ENCODE results near the gene LRMDA. TPM values are rescaled to one million over a fixed set of nuclear protein-coding genes. Genes with fewer than 3 reads are reported as not detected.

LRMDA gene
- total RNA-seq, 4 donors from 2014 or later, result 0.76 to 6.4 (median 1.3) TPM

DNA sequence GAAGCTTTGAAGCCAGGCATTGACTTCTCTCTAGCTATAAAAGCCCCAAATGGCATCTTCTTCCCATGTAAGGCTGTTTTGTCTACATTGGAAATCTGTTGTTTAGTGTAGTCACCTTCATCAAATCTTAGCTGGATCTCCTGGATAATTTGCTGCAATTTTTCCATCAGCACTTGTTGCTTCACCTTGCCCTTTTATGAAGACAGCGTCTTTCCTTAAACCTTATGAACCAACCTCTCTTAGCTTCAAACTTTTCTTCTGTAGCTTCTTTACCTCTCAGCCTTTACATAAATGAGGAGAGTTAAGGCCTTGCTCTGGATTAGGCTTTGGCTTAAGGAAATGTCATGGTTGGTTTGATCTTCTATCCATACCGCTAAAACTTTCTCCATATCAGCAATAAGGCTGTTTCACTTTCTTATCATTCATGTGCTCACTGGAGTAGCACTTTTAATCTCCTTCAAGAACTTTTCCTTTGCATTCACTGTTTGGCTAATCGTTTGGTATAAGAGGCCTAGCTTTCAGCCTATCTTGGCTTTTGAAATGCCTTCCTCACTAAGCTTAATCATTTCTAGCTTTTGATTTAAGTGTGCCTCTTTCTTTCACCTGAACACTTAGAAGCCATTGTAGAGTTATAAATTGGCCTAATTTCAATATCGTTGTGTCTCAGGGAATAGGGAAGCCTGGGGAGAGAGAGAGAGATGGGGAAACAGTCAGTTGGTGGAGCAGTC, 803.2 kb downstream of the LRMDA start:
- intact Hi-C loops (cut with DNase I; ENCODE audit: low total_unique reads), result no loop called here
- WGBS, 2 donors, result 87 to 91% methylated on average over 4 of the region's 4 CpGs
- TF ChIP-seq POLR2A (IDR thresholded peaks at IDR 0.05), result no peak
- TF ChIP-seq, protein P1, sequence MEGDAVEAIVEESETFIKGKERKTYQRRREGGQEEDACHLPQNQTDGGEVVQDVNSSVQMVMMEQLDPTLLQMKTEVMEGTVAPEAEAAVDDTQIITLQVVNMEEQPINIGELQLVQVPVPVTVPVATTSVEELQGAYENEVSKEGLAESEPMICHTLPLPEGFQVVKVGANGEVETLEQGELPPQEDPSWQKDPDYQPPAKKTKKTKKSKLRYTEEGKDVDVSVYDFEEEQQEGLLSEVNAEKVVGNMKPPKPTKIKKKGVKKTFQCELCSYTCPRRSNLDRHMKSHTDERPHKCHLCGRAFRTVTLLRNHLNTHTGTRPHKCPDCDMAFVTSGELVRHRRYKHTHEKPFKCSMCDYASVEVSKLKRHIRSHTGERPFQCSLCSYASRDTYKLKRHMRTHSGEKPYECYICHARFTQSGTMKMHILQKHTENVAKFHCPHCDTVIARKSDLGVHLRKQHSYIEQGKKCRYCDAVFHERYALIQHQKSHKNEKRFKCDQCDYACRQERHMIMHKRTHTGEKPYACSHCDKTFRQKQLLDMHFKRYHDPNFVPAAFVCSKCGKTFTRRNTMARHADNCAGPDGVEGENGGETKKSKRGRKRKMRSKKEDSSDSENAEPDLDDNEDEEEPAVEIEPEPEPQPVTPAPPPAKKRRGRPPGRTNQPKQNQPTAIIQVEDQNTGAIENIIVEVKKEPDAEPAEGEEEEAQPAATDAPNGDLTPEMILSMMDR (IDR thresholded peaks at IDR 0.05), result no peak

GRCh38 chr10:76236356-76236755, 804.9 kb downstream of the LRMDA start:
- no peak overlapping the region for H3K4me3 ChIP-seq (ENCODE audit: low read depth, poor library complexity, severe bottlenecking)
- TF ChIP-seq POLR2A (IDR thresholded peaks at IDR 0.05), result no peak
- TF ChIP-seq, protein P1 (IDR thresholded peaks at IDR 0.05), result no peak
- WGBS, 2 donors, result 53 to 54% methylated on average over 2 of the region's 2 CpGs
- intact Hi-C loops (cut with DNase I; ENCODE audit: low total_unique reads), result no loop called here
- DNase-seq (ENCODE audit: low spot score in 2 of 2), result no peak

More for the DNA sequence above, 803.2 kb downstream of the LRMDA start:
- DNase-seq (ENCODE audit: low spot score in 2 of 2), result no peak
- H3K4me3 ChIP-seq (ENCODE audit: low read depth, poor library complexity, severe bottlenecking), result no peak overlapping the region

DNA sequence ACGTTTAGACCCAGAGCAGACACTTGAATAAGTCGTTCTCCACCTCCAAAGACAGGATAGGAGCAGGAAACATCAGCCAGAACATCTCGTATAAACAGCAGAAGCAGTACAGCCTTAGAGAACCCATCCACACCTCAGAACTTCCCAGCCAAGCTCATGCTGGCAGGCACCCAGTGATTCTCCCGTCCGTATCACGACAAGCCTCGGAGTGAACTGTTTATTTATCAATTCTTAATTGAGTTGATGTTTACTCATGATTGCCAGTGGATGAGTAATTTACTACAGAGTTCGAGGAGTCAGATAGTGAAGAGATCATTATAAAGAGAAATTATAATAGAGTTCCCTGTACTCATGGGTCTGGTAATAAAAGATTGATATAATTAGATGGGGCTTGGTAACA, 811.5 kb downstream of the LRMDA start:
- DNase-seq (ENCODE audit: low spot score in 2 of 2), result no peak
- TF ChIP-seq, protein P1 (IDR thresholded peaks at IDR 0.05), result no peak
- TF ChIP-seq POLR2A (IDR thresholded peaks at IDR 0.05), result no peak
- WGBS, 2 donors, result 60 to 78% methylated on average over 8 of the region's 8 CpGs
- intact Hi-C loops (cut with DNase I; ENCODE audit: low total_unique reads), result no loop called here
- H3K4me3 ChIP-seq (ENCODE audit: low read depth, poor library complexity, severe bottlenecking), result no peak overlapping the region

DNA sequence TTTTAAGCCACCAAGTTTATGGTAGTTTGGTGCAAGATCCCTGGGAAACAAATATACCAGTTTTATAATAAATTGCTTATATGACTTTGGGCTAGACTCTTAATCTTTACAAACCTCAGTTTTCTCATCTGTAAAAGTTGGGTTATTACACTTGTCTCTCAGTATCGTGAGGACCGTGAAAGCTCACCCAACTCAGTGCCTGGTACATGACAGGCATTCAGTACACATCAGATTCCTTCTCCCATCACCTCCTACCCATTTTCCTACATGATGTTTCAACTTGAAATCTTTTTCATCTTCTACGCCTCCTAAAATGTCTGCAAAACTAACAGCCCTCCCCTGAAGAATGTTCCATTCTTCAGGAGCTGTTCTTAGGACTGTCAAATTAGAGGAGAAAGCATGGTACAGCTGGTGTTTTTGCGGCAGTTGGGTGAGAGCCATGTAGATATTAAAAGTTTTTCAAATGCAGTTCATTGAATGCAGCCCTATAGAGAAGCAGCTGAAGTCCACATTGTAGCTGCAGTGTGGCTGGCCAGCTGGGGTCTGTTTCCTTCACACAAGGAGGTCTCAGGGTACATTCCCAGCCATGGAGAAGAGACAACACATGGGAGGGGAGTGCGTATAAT, 812.8 kb downstream of the LRMDA start:
- no peak overlapping the region for H3K4me3 ChIP-seq (ENCODE audit: low read depth, poor library complexity, severe bottlenecking)
- WGBS, 2 donors, result 87 to 92% methylated on average over 5 of the region's 5 CpGs
- intact Hi-C loops (cut with DNase I; ENCODE audit: low total_unique reads), result no loop called here
- no peak for TF ChIP-seq POLR2A (IDR thresholded peaks at IDR 0.05)
- TF ChIP-seq, protein P1 (IDR thresholded peaks at IDR 0.05), result no peak
- no peak for DNase-seq (ENCODE audit: low spot score in 2 of 2)

DNA sequence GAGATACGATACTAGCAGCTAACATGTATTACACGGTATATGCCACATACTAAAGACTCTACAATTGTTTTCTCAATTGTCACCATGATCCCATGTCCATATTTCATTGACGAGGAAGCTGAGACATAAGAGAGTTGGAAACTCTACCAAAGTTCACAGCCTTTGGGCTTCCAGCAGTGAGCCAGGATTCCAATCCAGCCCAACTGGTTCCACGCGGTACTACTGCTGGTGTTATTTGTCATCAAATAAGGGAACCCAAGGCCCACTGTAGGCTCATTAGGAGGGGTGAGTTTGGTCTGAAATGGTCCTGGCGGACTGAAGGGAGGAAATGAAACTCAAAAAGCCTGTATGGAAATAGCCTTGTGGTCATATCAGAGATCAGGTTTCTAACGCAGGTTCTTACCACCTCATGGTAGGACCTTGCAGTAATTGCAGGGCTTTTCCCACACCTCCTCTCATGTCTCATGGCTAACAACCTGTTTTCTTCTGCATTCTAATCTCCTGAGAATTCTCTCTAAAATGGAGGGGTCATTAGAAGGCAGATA, 814.6 kb downstream of the LRMDA start:
- H3K4me3 ChIP-seq (ENCODE audit: low read depth, poor library complexity, severe bottlenecking), result no peak overlapping the region
- DNase-seq (ENCODE audit: low spot score in 2 of 2), result no peak
- intact Hi-C loops (cut with DNase I; ENCODE audit: low total_unique reads), result no loop called here
- WGBS, 2 donors, result 87 to 91% methylated on average over 7 of the region's 7 CpGs
- no peak for TF ChIP-seq POLR2A (IDR thresholded peaks at IDR 0.05)
- TF ChIP-seq, protein P1 (IDR thresholded peaks at IDR 0.05), result no peak
